ENCODE results near the gene SLC12A8.

GRCh38 chr3:125151916-125152315, 60.6 kb downstream of the SLC12A8 start:
- TF ChIP-seq CTCF (IDR thresholded peaks at IDR 0.05), result no peak
- no peak for TF ChIP-seq EZH2 (IDR thresholded peaks at IDR 0.05; ENCODE audit: borderline replicate concordance, insufficient read depth, low read depth, low read length, poor library complexity, severe bottlenecking)

Data from B cell (primary cell).